GM19238 (cell line): ENCODE results near the gene DIAPH1.
A peak's percentile ranks its signal among the peaks of the same experiment; 100 is the strongest.

Experiments used
- DNase-seq: peaks from one replicate; pipeline ENCODE4 v3.0.0; 2011; ENCODE audit warnings: low spot score; ENCODE audit not compliant: insufficient read length

The DIAPH1 gene

GRCh38 chr5:141485321-141486055 lies 133.3 kb downstream of the DIAPH1 start:
- DNase-seq: no peak

- no peak for DNase-seq
Observed at GRCh38 chr5:141484641-141485311, 134.0 kb downstream of the DIAPH1 start, which contains the start of gene PCDHGC4. TSS of gene PCDHGC4 (plus strand) at chr5:141485030. CDS start at chr5:141485174, 144 bp downstream.

DNA sequence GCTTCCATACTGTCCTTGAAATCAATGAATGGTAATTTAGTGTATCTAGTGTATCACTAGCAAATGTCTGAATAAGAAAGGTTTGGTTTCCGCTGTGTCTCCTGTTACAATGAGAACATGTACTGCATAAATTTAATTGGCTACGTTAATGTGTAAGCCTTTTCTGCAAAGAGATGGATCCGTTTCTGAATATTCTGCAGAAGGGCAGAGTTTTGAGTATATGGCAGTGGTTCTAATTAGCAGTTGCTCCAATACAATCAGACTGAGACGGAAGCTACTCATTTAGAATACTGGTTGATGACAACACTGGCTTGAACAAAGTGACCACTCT lies 134.5 kb downstream of the DIAPH1 start:
- no peak for DNase-seq

GRCh38 chr5:141483902-141484301 lies 134.9 kb downstream of the DIAPH1 start:
- DNase-seq: no peak

GRCh38 chr5:141479776-141480175 lies 139.0 kb downstream of the DIAPH1 start:
- DNase-seq: no peak

GRCh38 chr5:141478321-141478945 lies 140.4 kb downstream of the DIAPH1 start:
- no peak for DNase-seq

- DNase-seq: no peak
Observed at GRCh38 chr5:141477815-141478214, 141.0 kb downstream of the DIAPH1 start.

- DNase-seq: no peak
Observed at GRCh38 chr5:141477044-141477575, 141.7 kb downstream of the DIAPH1 start.

GRCh38 chr5:141476132-141476911 lies 142.5 kb downstream of the DIAPH1 start:
- no peak for DNase-seq

DNA sequence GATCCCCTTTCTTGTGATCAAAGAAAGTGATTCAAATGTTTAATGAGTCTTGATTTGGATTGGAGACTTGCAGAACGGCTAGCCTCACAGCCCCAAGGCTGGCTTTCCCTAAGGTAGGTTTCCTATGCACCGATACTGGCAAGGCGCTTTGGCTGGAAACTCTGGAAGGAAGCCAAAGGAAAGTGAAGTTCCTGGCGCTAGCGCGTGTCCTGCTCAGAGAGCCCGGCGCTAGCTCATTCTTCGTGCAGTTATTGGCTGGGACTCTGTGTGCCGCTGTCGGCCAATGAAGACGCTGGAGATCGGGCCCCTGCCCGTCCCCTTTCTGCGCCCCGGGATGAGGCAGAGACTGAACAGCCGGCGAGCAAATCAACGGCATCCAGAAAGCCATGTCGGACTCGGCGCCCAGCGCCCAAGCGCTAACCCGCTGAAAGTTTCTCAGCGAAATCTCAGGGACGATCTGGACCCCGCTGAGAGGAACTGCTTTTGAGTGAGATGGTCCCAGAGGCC lies 143.1 kb downstream of the DIAPH1 start, which contains the start of gene PCDHGC3:
Gene PCDHGC3 (plus strand): TSS at position 342 of the 507 bp plus-strand sequence. CDS start 151 bp downstream, at position 493.
- DNase-seq: peak; percentile 61

DNA sequence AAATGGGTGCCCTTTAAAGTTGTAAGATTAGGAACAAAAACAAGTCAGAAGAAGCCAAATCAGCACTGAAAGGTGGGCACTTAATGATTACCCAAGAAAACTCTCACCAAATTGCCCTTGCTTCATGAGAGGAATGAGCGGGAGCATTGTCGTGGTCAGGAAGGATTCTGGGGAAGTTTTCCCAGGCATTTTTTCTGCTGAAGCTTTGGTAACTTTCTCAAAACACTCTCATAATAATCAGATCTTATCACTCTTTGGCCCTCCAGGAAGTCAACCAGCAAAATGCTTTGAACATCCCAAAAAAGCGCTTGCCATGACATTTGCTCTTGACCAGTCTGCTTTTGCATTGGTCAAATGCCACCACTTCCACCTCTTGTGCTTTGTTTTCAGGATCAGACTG lies 153.4 kb downstream of the DIAPH1 start:
- DNase-seq: no peak
